ENCODE data around the gene SYF2.

DNA sequence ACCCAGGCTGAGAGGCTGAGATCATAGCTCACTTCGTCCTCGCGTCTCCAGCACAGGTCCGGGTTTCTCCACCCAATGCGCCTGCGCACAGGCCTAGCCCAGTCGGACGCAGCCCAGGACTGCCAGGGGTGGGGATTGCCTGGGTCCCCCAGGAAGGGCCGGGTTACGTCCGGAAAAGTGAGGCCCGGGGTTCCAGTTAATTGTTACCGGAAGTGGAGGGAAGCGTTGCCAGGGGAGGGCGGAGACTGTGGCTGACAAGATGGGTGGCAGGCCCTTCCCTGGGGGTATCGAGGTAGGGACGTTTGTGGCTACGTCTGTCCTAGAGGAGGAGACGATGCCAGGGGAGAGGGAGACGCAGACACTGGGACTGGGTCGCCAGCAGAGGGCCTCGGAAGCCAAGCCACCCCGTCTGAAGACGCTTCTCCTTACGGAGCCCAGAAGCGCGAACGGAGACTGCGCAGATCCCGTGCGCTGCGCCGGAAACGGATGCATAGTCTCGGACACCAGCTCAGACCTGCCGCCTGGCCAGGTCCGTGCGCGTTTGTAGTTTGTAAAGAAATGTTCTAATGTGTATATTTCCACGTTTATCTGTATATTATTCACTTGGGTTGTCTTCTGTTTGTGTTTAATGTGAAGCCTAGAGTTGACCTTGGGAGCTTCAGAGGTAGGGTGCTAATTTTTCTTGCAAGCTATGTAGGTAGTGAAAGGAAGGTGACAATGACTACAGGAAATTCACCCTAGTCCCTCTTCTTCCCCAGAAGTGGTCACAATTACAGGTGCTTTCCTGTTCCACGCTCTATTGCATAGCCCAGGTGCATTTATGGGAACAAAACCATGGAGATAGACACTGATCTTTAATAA, 7.6 kb upstream of the SYF2 start:
- TF ChIP-seq CTCF (conservative IDR thresholded peaks at IDR 0.05; ENCODE audit: low read depth, low read length): peak; percentile 82
- no peak for TF ChIP-seq EZH2 (IDR thresholded peaks at IDR 0.05; ENCODE audit: borderline replicate concordance, low read depth, low read length, poor library complexity, severe bottlenecking)

Measured in A673 (cell line).